ENCODE results near the gene PIAS2. TPM values are rescaled to one million over a fixed set of nuclear protein-coding genes. Genes with fewer than 3 reads are reported as not detected.
"Not testable (repeated sequence)": the region's sequence is repeated elsewhere in the genome, so short reads cannot be mapped to it uniquely, and the experiment has no call there.

The PIAS2 gene
- total RNA-seq, 5 donors from 2014 or later (not counting 1 experiment from before 2014, with no cell fraction given) = 27.2 to 39.8 (median 31.0) TPM

DNA sequence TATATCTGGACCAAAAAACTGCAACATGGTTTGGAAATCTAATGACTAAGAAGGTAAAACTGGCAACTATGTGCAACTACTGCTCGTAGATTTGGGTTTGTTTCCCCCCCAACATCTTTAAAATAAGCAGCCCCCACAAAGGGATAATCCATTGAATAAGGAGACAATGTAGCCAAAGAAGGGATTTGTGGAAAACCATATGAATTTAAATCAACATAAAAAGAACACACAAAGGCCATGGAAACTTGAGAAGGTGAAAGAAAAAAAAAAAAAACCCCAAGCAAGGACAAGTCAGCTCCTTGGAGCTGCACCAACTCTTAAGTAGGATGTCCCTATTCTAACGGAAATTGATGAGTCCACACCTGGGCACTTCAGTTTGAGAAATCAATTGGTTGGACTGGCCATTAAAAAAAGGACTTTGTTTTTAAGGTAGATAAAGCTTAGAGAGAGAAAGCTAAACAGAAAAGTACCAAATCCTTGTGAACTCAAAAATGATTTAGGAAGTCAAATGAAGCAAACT is 106.8 kb downstream of the PIAS2 start:
- H3K4me1 ChIP-seq (ENCODE audit: control insufficient read depth in 1 of 2, extremely low read depth in 1 of 2, insufficient read depth in 2 of 2, low read length in 2 of 2) = no peaks in the 10 kb centered on the region
- Mint-ChIP-seq H3K4me3 (no peak overlapping the region), H3K27ac (no peak overlapping the region), H3K9me3 (no peaks in the 10 kb centered on the region), H3K27me3 (no peaks in the 10 kb centered on the region), H3K4me1 (no peaks in the 10 kb centered on the region), H3K36me3 (peaks cover 12% of the 10 kb centered on the region)
- WGBS (ENCODE audit: insufficient coverage) = no CpG with 5 or more reads among the region's 2 CpGs
- H3K9me3 ChIP-seq = no peaks in the 10 kb centered on the region
- H3K27me3 ChIP-seq (replicated peaks in 1 of 2; ENCODE audit: control insufficient read depth in 2 of 2, extremely low read depth in 1 of 2, insufficient read depth in 2 of 2, low read length in 1 of 2) = no peaks in the 10 kb centered on the region
- DNase-seq (no peak), ATAC-seq (replicated peaks in 1 of 4) (no peak)
- H3K4me3 ChIP-seq (ENCODE audit: control insufficient read depth in 1 of 2, extremely low read depth in 1 of 2, low read length in 1 of 2) = no peak overlapping the region
- POLR2A ChIA-PET = no interaction called here
- peaks cover 0 to 3% of the 10 kb centered on the region in 2 donors for H3K36me3 ChIP-seq (ENCODE audit: control insufficient read depth in 2 of 2, extremely low read depth in 1 of 2, insufficient read depth in 1 of 2, low read length in 1 of 2)
- no peak overlapping the region for H3K27ac ChIP-seq (ENCODE audit: low read length)
- CTCF ChIA-PET = interaction anchor here in 1 of 2 donors (0.6 kb wide), 1 partner anchor 12 kb away, joined by 3 read pairs; no protein-coding TSS in a partner anchor

- DNase-seq (no peak), ATAC-seq (replicated peaks in 1 of 4) (no peak)
- H3K9me3 Mint-ChIP-seq = no peaks in the 10 kb centered on the region
- Histone ChIP-seq H3K27me3 (replicated peaks in 1 of 2; ENCODE audit: control insufficient read depth in 2 of 2, extremely low read depth in 1 of 2, insufficient read depth in 2 of 2, low read length in 1 of 2) (no peaks in the 10 kb centered on the region), H3K36me3 (ENCODE audit: control insufficient read depth in 2 of 2, extremely low read depth in 1 of 2, insufficient read depth in 1 of 2, low read length in 1 of 2) (peaks cover 0 to 3% of the 10 kb centered on the region in 2 donors), H3K27ac (ENCODE audit: low read length) (no peak overlapping the region), H3K4me1 (ENCODE audit: control insufficient read depth in 1 of 2, extremely low read depth in 1 of 2, insufficient read depth in 2 of 2, low read length in 2 of 2) (no peaks in the 10 kb centered on the region), H3K4me3 (ENCODE audit: control insufficient read depth in 1 of 2, extremely low read depth in 1 of 2, low read length in 1 of 2) (no peak overlapping the region), H3K9me3 (no peaks in the 10 kb centered on the region)
- peaks cover 12% of the 10 kb centered on the region for H3K36me3 Mint-ChIP-seq
- H3K4me3 Mint-ChIP-seq = no peak overlapping the region
- no peaks in the 10 kb centered on the region for H3K4me1 Mint-ChIP-seq
- ChIA-PET CTCF (no interaction called here), POLR2A (interaction anchor here in 1 of 2 donors (0.7 kb wide), 1 partner anchor 9 kb away, joined by 7 read pairs; no protein-coding TSS in a partner anchor)
- no peak overlapping the region for H3K27ac Mint-ChIP-seq
- WGBS (ENCODE audit: insufficient coverage) = no CpG with 5 or more reads among the region's 5 CpGs
- H3K27me3 Mint-ChIP-seq = no peaks in the 10 kb centered on the region
These were observed 108.2 kb downstream of the PIAS2 start for GRCh38 chr18:46809145-46809544.

- H3K4me3 Mint-ChIP-seq; H3K9me3 Mint-ChIP-seq; H3K27me3 ChIP-seq (replicated peaks in 1 of 2; ENCODE audit: control insufficient read depth in 2 of 2, extremely low read depth in 1 of 2, insufficient read depth in 2 of 2, low read length in 1 of 2); H3K27me3 Mint-ChIP-seq; H3K27ac Mint-ChIP-seq; ATAC-seq (replicated peaks in 1 of 4); H3K36me3 Mint-ChIP-seq; H3K4me3 ChIP-seq (ENCODE audit: control insufficient read depth in 1 of 2, extremely low read depth in 1 of 2, low read length in 1 of 2); CTCF ChIA-PET; H3K9me3 ChIP-seq; DNase-seq; H3K4me1 Mint-ChIP-seq; H3K4me1 ChIP-seq (ENCODE audit: control insufficient read depth in 1 of 2, extremely low read depth in 1 of 2, insufficient read depth in 2 of 2, low read length in 2 of 2); H3K36me3 ChIP-seq (ENCODE audit: control insufficient read depth in 2 of 2, extremely low read depth in 1 of 2, insufficient read depth in 1 of 2, low read length in 1 of 2); H3K27ac ChIP-seq (ENCODE audit: low read length): not testable (repeated sequence)
- POLR2A ChIA-PET = interaction anchor here in 1 of 2 donors (0.6 kb wide), 1 partner anchor 292 kb away, joined by 3 read pairs; no protein-coding TSS in a partner anchor
- WGBS (ENCODE audit: insufficient coverage) = no CpG with 5 or more reads among the region's 6 CpGs
These were observed 121.4 kb downstream of the PIAS2 start for GRCh38 chr18:46795945-46796344.

- ATAC-seq (replicated peaks in 1 of 4) = no peak
- no peaks in the 10 kb centered on the region for H3K27me3 Mint-ChIP-seq
- no peaks in the 10 kb centered on the region for H3K36me3 Mint-ChIP-seq
- H3K27ac Mint-ChIP-seq = no peak overlapping the region
- no peaks in the 10 kb centered on the region for H3K9me3 ChIP-seq
- no peak overlapping the region for H3K4me3 ChIP-seq (ENCODE audit: control insufficient read depth in 1 of 2, extremely low read depth in 1 of 2, low read length in 1 of 2)
- H3K4me1 Mint-ChIP-seq = no peaks in the 10 kb centered on the region
- H3K4me1 ChIP-seq (ENCODE audit: control insufficient read depth in 1 of 2, extremely low read depth in 1 of 2, insufficient read depth in 2 of 2, low read length in 2 of 2) = no peaks in the 10 kb centered on the region
- H3K36me3 ChIP-seq (ENCODE audit: control insufficient read depth in 2 of 2, extremely low read depth in 1 of 2, insufficient read depth in 1 of 2, low read length in 1 of 2) = no peaks in the 10 kb centered on the region
- WGBS (ENCODE audit: insufficient coverage) = 100% methylated on average over 1 of the region's 1 CpG
- H3K4me3 Mint-ChIP-seq = no peak overlapping the region
- no peak overlapping the region for H3K27ac ChIP-seq (ENCODE audit: low read length)
- CTCF ChIA-PET = no interaction called here
- H3K9me3 Mint-ChIP-seq = peaks cover 0 to 8% (median 0%) of the 10 kb centered on the region in 3 donors
- H3K27me3 ChIP-seq (replicated peaks in 1 of 2; ENCODE audit: control insufficient read depth in 2 of 2, extremely low read depth in 1 of 2, insufficient read depth in 2 of 2, low read length in 1 of 2) = no peaks in the 10 kb centered on the region
- POLR2A ChIA-PET = no interaction called here
- DNase-seq = no peak
These were observed 122.7 kb downstream of the PIAS2 start for GRCh38 chr18:46794607-46795006.

- 100% methylated on average over 1 of the region's 3 CpGs for WGBS (ENCODE audit: insufficient coverage)
- ChIA-PET POLR2A (no interaction called here), CTCF (no interaction called here)
- H3K4me1 ChIP-seq (ENCODE audit: control insufficient read depth in 1 of 2, extremely low read depth in 1 of 2, insufficient read depth in 2 of 2, low read length in 2 of 2) = no peaks in the 10 kb centered on the region
- H3K36me3 ChIP-seq (ENCODE audit: control insufficient read depth in 2 of 2, extremely low read depth in 1 of 2, insufficient read depth in 1 of 2, low read length in 1 of 2) = no peaks in the 10 kb centered on the region
- DNase-seq (no peak), ATAC-seq (replicated peaks in 1 of 4) (no peak)
- no peaks in the 10 kb centered on the region for H3K9me3 ChIP-seq
- no peak overlapping the region for H3K27ac Mint-ChIP-seq
- no peaks in the 10 kb centered on the region for H3K4me1 Mint-ChIP-seq
- no peak overlapping the region for H3K27ac ChIP-seq (ENCODE audit: low read length)
- no peaks in the 10 kb centered on the region for H3K36me3 Mint-ChIP-seq
- peaks cover 0 to 8% (median 0%) of the 10 kb centered on the region in 3 donors for H3K9me3 Mint-ChIP-seq
- no peak overlapping the region for H3K4me3 ChIP-seq (ENCODE audit: control insufficient read depth in 1 of 2, extremely low read depth in 1 of 2, low read length in 1 of 2)
- H3K4me3 Mint-ChIP-seq = no peak overlapping the region
- H3K27me3 ChIP-seq (replicated peaks in 1 of 2; ENCODE audit: control insufficient read depth in 2 of 2, extremely low read depth in 1 of 2, insufficient read depth in 2 of 2, low read length in 1 of 2) = no peaks in the 10 kb centered on the region
- no peaks in the 10 kb centered on the region for H3K27me3 Mint-ChIP-seq
These were observed 123.7 kb downstream of the PIAS2 start for GRCh38 chr18:46793565-46793964.

DNA sequence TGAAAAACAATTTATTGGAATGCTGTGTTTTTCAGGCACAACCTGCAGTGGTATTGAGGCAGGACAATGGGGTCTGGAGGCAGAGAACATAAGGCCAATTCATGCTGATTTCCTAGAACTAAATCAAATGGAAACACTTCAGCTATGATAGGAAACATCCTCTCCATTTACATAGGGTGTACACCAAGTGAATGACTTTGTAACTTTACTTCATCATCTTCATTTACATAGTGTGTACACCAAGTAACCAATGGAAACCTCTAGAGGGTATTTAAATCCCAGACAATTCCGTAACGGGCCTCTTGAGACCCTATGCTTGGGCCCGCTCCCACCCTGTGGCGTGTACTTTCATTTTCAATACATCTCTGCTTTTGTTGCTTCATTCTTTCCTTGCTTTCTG is 128.2 kb downstream of the PIAS2 start:
- H3K4me3 Mint-ChIP-seq = no peak overlapping the region

More for the DNA sequence above, 128.2 kb downstream of the PIAS2 start:
- WGBS (ENCODE audit: insufficient coverage) = 80% methylated on average over 1 of the region's 4 CpGs
- ChIA-PET CTCF (no interaction called here), POLR2A (no interaction called here)
- H3K4me1 ChIP-seq (ENCODE audit: control insufficient read depth in 1 of 2, extremely low read depth in 1 of 2, insufficient read depth in 2 of 2, low read length in 2 of 2) = no peaks in the 10 kb centered on the region
- H3K9me3 Mint-ChIP-seq = peaks cover 0 to 21% (median 5%) of the 10 kb centered on the region in 3 donors
- no peak overlapping the region for H3K27ac Mint-ChIP-seq
- no peaks in the 10 kb centered on the region for H3K36me3 ChIP-seq (ENCODE audit: control insufficient read depth in 2 of 2, extremely low read depth in 1 of 2, insufficient read depth in 1 of 2, low read length in 1 of 2)
- no peak overlapping the region for H3K27ac ChIP-seq (ENCODE audit: low read length)
- ATAC-seq (replicated peaks in 1 of 4) = no peak
- peaks cover 0 to 5% of the 10 kb centered on the region in 2 experiments for H3K27me3 ChIP-seq (replicated peaks in 1 of 2; ENCODE audit: control insufficient read depth in 2 of 2, extremely low read depth in 1 of 2, insufficient read depth in 2 of 2, low read length in 1 of 2)
- H3K9me3 ChIP-seq = no peaks in the 10 kb centered on the region
- no peaks in the 10 kb centered on the region for H3K4me1 Mint-ChIP-seq
- DNase-seq = no peak
- H3K27me3 Mint-ChIP-seq = peaks cover 0 to 2% of the 10 kb centered on the region in 2 donors
- no peak overlapping the region for H3K4me3 ChIP-seq (ENCODE audit: control insufficient read depth in 1 of 2, extremely low read depth in 1 of 2, low read length in 1 of 2)
- no peaks in the 10 kb centered on the region for H3K36me3 Mint-ChIP-seq
